ENCODE results near the gene EDC4.

The EDC4 gene

DNA sequence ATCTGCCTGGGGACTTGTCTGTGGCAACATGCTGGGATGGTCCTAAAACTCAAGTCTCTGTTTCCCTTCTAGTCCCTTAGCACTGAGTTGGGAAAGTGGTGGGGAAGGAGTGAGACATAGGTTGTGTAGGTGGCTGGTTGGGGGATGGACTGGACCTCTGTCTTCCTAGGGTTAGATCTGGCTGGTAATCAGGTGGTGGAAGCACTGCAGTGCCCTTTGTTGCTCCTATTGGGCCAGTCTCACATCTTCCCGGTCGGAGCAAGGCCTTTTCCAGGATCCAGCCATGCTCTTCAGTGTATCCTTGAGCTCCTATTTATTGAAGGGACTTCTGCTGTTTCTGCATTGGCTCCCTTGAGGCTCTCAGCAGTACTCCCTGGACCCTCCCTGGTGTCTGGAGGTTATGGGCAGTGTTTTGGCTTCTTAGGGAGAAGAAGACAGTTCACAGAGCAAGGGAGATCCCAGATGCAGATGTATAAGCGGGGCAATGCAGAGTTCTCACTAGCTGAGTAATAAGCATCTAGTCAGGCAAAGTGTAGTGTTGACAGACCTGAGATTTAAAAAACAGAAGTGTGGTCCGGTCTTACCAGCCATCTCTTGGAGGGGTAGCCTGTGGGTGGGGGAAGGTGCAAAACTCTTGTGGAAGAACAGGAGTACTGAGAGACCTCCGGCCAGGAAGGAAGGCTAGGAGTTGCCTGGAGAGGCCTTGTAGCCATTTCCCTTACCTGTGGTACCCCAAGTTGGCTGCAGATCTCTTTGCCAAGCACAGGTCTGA, 27.4 kb upstream of the EDC4 start:
- TF ChIP-seq, protein P1, sequence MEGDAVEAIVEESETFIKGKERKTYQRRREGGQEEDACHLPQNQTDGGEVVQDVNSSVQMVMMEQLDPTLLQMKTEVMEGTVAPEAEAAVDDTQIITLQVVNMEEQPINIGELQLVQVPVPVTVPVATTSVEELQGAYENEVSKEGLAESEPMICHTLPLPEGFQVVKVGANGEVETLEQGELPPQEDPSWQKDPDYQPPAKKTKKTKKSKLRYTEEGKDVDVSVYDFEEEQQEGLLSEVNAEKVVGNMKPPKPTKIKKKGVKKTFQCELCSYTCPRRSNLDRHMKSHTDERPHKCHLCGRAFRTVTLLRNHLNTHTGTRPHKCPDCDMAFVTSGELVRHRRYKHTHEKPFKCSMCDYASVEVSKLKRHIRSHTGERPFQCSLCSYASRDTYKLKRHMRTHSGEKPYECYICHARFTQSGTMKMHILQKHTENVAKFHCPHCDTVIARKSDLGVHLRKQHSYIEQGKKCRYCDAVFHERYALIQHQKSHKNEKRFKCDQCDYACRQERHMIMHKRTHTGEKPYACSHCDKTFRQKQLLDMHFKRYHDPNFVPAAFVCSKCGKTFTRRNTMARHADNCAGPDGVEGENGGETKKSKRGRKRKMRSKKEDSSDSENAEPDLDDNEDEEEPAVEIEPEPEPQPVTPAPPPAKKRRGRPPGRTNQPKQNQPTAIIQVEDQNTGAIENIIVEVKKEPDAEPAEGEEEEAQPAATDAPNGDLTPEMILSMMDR (IDR thresholded peaks at IDR 0.05; ENCODE audit: low read depth, low read length): no peak
- peak overlapping the region; percentile 97 for H3K4me3 ChIP-seq (ENCODE audit: low read depth, low read length)

DNA sequence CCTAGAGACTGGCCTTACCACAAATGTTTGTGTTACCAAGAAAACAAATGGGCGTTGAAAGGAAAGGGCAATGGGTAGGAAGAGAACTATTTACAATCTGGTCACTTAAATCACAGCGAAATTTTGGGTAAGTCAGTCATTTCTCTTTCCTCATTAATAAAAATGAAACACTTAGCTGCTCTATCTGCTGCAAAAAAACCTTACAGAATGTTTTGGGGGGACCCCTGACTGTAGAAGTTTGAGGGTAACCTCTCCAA, 26.9 kb upstream of the EDC4 start:
- TF ChIP-seq, protein P1 (IDR thresholded peaks at IDR 0.05; ENCODE audit: low read depth, low read length): no peak
- H3K4me3 ChIP-seq (ENCODE audit: low read depth, low read length): peak overlapping the region; percentile 97

DNA sequence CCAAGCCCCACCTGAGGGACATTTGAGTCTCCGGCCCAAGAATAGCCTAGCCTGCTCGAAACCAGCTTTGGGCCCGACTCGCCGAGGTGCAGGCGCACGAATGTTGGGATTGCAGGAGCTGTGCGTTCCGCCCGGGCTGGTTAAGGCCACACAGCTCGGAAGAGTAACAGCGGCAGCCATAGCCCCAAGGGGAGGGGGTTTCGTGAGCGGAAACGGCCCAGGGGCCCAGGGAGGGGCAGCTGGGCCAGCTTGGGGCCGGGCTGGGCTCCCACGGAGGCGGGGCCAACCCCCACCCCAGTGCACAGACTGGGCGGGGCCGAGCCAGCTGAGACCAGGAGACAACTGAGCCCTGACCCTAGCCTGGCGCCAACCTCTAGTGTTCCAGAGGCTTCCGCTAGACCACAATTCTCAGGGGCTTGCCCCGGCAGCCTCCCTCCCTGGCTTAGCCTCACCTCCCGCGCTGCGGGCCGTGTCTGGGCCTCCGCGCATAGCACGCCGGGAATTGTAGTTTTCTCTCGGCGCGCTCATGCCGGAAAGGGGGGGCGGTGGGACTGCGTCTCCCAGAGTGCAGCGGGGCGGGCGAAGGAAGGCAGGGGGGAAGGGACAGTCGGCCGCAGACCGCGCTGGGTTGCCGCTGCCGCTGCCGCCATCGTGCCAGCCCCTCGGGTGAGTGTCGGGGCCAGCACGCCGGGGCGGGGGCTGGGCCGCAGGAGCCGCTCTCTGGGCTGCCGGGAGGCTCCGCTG, 26.4 kb upstream of the EDC4 start, which contains the start of gene NUTF2:
NUTF2 (plus strand) TSS at position 614 of the 744 bp plus-strand sequence. CDS start 18,198 bp downstream, outside the sequence.
- TF ChIP-seq, protein P1 (IDR thresholded peaks at IDR 0.05; ENCODE audit: low read depth, low read length): no peak
- H3K4me3 ChIP-seq (ENCODE audit: low read depth, low read length): peak within 1 kb of the TSS; percentile 97

DNA sequence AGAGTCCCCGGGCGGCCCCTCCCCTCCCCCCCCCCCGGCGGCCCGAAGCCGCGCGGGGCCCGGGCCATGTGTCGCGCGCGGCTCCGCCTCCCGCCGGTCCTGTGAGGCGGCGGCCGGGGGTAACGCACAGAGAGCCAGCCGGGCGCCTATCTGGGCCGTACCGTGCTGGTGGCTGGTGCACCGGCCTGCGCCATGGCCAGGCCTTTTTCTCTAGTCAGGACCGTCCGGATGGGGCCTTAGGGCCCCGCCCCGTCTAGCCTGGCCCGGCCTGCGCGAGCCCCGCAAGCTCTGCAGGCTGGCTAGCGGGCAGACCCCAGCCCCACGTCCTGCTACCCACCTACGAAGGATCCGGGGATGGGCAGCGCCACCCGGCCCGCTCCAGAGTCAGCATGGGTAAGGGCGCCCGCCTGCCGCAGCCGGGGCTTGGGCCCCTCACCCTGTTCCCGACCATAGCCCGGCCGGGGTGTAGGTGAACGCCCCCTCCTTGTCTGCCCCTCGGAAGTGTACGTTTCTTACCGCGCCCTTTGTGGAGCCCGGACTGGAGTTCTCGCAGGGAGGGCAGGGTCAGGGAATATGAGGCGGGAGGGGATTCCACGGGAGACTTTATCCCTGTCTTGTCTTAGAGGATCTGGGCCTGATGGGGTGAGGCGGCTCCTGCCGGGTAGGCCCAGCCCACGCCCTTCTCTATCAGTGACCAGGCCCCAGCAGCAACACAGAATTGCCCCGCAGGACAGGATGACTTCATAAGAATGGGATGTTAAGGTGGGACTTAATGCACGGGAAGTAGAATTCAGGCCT, 25.6 kb upstream of the EDC4 start, which contains the start of gene CENPT:
CENPT (minus strand) TSS at position 630 of the 798 bp plus-strand sequence. CDS start 13,834 bp downstream, outside the sequence.
- TF ChIP-seq, protein P1 (IDR thresholded peaks at IDR 0.05; ENCODE audit: low read depth, low read length): no peak
- H3K4me3 ChIP-seq (ENCODE audit: low read depth, low read length): peak within 1 kb of the TSS; percentile 97

DNA sequence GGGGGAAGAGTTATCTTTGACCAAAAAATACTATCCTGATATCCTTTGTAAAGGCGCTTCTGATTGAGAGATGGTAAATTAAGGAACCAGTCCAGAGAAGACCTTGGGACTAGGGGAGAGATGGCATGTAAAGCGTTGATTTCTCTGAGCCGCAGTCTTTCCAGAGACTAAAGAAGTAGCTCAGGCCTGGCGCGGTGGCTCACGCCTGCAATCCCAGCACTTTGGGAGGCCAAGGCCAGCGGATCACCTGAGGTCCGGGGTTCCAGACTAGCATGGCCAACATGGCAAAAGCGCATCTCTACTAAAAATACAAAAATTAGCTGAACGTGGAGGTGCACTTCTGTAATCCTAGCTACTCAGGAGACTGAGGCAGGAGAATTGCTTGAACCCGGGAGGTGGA, 24.7 kb upstream of the EDC4 start:
- TF ChIP-seq, protein P1 (IDR thresholded peaks at IDR 0.05; ENCODE audit: low read depth, low read length): no peak
- peak overlapping the region; percentile 97 for H3K4me3 ChIP-seq (ENCODE audit: low read depth, low read length)

DNA sequence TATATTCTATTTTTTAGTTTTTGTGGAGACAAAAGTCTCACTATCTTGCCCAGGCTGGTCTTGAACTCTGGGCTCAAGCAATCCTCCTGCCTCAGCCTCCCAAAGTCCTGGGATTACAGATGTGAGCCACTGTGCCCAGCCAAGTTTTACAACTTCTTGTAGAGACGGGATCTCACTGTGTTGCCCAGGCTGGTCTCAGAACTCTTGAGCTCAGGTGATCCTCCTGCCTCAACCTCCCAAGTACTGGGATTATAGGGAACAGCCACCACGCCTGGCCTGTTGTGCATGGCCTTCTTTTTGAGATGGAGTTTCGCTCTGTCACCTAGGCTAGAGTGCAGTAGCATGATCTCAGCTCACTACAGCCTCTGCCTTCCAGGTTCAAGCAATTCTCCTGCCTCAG, 19.2 kb upstream of the EDC4 start:
- TF ChIP-seq, protein P1 (IDR thresholded peaks at IDR 0.05; ENCODE audit: low read depth, low read length): no peak
- no peak overlapping the region for H3K4me3 ChIP-seq (ENCODE audit: low read depth, low read length)

Data from WI38 (cell line).